Measurements from ENCODE around the gene GNRH2. TPM values are rescaled to one million over a fixed set of nuclear protein-coding genes. Genes with fewer than 3 reads are reported as not detected.
A peak's percentile ranks its signal among the peaks of the same experiment; 100 is the strongest.

Gene GNRH2
- total and polyA plus RNA-seq, 7 donors = 0.39 TPM; not detected in 6

- H3K27ac ChIP-seq = peak overlapping the region; percentile 94
- peaks cover 7% of the 10 kb centered on the region for H3K4me1 ChIP-seq
- H3K4me3 ChIP-seq = no peak overlapping the region
- peaks cover 5 to 35% of the 10 kb centered on the region in 2 donors for H3K36me3 ChIP-seq (ENCODE audit: insufficient read depth in 1 of 2, low read depth in 1 of 2)
- no peaks in the 10 kb centered on the region for H3K9me3 ChIP-seq
- WGBS, 3 donors = 91 to 94% (median 92%) methylated on average over 8 of the region's 8 CpGs
- intact Hi-C loops (cut with DNase I) = loop anchor here in 1 of 2 donors (10.0 kb wide), 1 partner anchor 160 kb away; the partner anchor contains the start of genes DDRGK1 and ITPA
- no peak for TF ChIP-seq CTCF (IDR thresholded peaks at IDR 0.05)
- H3K27me3 ChIP-seq (ENCODE audit: insufficient read depth in 3 of 3, low read length in 2 of 3) = no peaks in the 10 kb centered on the region
- no peak for ATAC-seq
- no peak for DNase-seq
Observed at GRCh38 chr20:3044336-3044965, 1.0 kb downstream of the GNRH2 start.

GRCh38 chr20:3045042-3045815 is 1.8 kb downstream of the GNRH2 start:
- TF ChIP-seq CTCF (IDR thresholded peaks at IDR 0.05) = no peak
- peak; percentile 87 to 91 for DNase-seq

GRCh38 chr20:3045816-3046676 is 2.6 kb downstream of the GNRH2 start, which contains the start of gene MRPS26:
Gene MRPS26, plus strand, starts transcription at chr20:3046052. Its CDS starts 17 bp downstream, at chr20:3046069.
- H3K36me3 ChIP-seq (ENCODE audit: insufficient read depth in 1 of 2, low read depth in 1 of 2) = peaks cover 5 to 36% of the 10 kb centered on the region in 2 donors
- peak within 1 kb of the TSS; percentile 98 for H3K4me3 ChIP-seq
- H3K27ac ChIP-seq = peak within 1 kb of the TSS; percentile 94
- DNase-seq = peak; percentile 94 to 95
- H3K9me3 ChIP-seq = no peaks in the 10 kb centered on the region
- 0 to 1% (median 0%) methylated on average over 77 to 104 of the region's 104 CpGs for WGBS, 3 donors
- TF ChIP-seq CTCF (IDR thresholded peaks at IDR 0.05) = no peak
- no peaks in the 10 kb centered on the region for H3K27me3 ChIP-seq (ENCODE audit: insufficient read depth in 3 of 3, low read length in 2 of 3)
- peak; percentile 95 to 96 (median 96) for ATAC-seq
- intact Hi-C loops (cut with DNase I) = loop anchor here in 1 of 2 donors (10.0 kb wide), 1 partner anchor 159 kb away; the partner anchor contains the start of genes DDRGK1 and ITPA
- H3K4me1 ChIP-seq = peaks cover 7% of the 10 kb centered on the region

More at GRCh38 chr20:3045042-3045815, 1.8 kb downstream of the GNRH2 start:
- peak; percentile 73 to 85 (median 77) for ATAC-seq
- WGBS, 3 donors = 4 to 5% (median 4%) methylated on average over 13 to 24 of the region's 24 CpGs
- intact Hi-C loops (cut with DNase I) = loop anchor here in 1 of 2 donors (10.0 kb wide), 1 partner anchor 160 kb away; the partner anchor contains the start of genes DDRGK1 and ITPA
- H3K36me3 ChIP-seq (ENCODE audit: insufficient read depth in 1 of 2, low read depth in 1 of 2) = peaks cover 5 to 35% of the 10 kb centered on the region in 2 donors
- H3K27me3 ChIP-seq (ENCODE audit: insufficient read depth in 3 of 3, low read length in 2 of 3) = no peaks in the 10 kb centered on the region
- peak overlapping the region; percentile 98 for H3K4me3 ChIP-seq
- H3K4me1 ChIP-seq = peaks cover 7% of the 10 kb centered on the region
- peak overlapping the region; percentile 94 for H3K27ac ChIP-seq
- no peaks in the 10 kb centered on the region for H3K9me3 ChIP-seq

- ATAC-seq = no peak
- Histone ChIP-seq H3K4me1 (peaks cover 7% of the 10 kb centered on the region), H3K36me3 (ENCODE audit: insufficient read depth in 1 of 2, low read depth in 1 of 2) (peaks cover 5 to 36% of the 10 kb centered on the region in 2 donors), H3K9me3 (no peaks in the 10 kb centered on the region), H3K27ac (peak overlapping the region; percentile 94), H3K4me3 (peak overlapping the region; percentile 98), H3K27me3 (ENCODE audit: insufficient read depth in 3 of 3, low read length in 2 of 3) (no peaks in the 10 kb centered on the region)
- 40 to 43% (median 41%) methylated on average over 35 to 39 of the region's 39 CpGs for WGBS, 3 donors
- DNase-seq = no peak
- intact Hi-C loops (cut with DNase I) = loop anchor here in 1 of 2 donors (10.0 kb wide), 1 partner anchor 158 kb away; the partner anchor contains the start of genes DDRGK1 and ITPA
- TF ChIP-seq CTCF (IDR thresholded peaks at IDR 0.05) = no peak
Observed at GRCh38 chr20:3046677-3047462, 3.4 kb downstream of the GNRH2 start.

All from psoas muscle (tissue), 8 donors.